Prostate gland (tissue), 2 donors: ENCODE measurements around the gene ST7. TPM values are rescaled to one million over a fixed set of nuclear protein-coding genes. Genes with fewer than 3 reads are reported as not detected.
A peak's percentile ranks its signal among the peaks of the same experiment; 100 is the strongest.

Experiments
- DNase-seq: peaks from one replicate; pipeline ENCODE4 v3.0.0-alpha.2; 2019; ENCODE audit warnings: low spot score
- H3K27ac ChIP-seq, 2 donors: fragments of 200-600 bp; sonication (generic); 2 replicates each; pipeline ENCODE4 v1.5.1; 2017 to 2019
- H3K27me3 ChIP-seq: fragments of 200-600 bp; sonication (generic); replicated peaks from 2 replicates; pipeline ENCODE4 v1.5.1; 2019; ENCODE audit not compliant: insufficient read depth
- H3K36me3 ChIP-seq, 2 donors: fragments of 200-600 bp; sonication (generic); 1 replicate in 1 of 2; 2 replicates in 1 of 2; pipeline versions ENCODE4 v1.5.1 to v1.8.1; 2017 to 2019
- H3K4me1 ChIP-seq: fragments of 200-600 bp; sonication (generic); replicated peaks from 2 replicates; pipeline ENCODE4 v1.5.1; 2019
- H3K4me3 ChIP-seq, 2 donors: fragments of 200-600 bp; sonication (generic); 2 replicates each; pipeline ENCODE4 v1.5.1; 2017 to 2019
- H3K9me3 ChIP-seq: fragments of 200-600 bp; sonication (generic); 2 replicates; pipeline ENCODE4 v1.5.1; 2017
- CTCF ChIP-seq, 4 experiments: fragments of 200-600 bp in 2 of 4; fragments of 450-650 bp in 2 of 4; sonication (generic) in 2 of 4; IDR thresholded peaks; 1 replicate in 3 of 4; 2 replicates in 1 of 4; pipeline ENCODE4 v1.5.1; 2016 to 2019; ENCODE audit warnings: antibody characterized with exemption in 4 of 4, mild to moderate bottlenecking in 2 of 4, moderate library complexity in 2 of 4
- POLR2A ChIP-seq: fragments of 450-650 bp; IDR thresholded peaks from one replicate; pipeline ENCODE4 v1.6.1; 2016; ENCODE audit warnings: antibody characterized with exemption, mild to moderate bottlenecking
- POLR2AphosphoS5 ChIP-seq: sonication (generic); formaldehyde crosslinking; IDR thresholded peaks from one replicate; pipeline ENCODE4 v1.6.1; 2017; ENCODE audit warnings: antibody characterized with exemption
- WGBS: methylation state at CpG from one replicate; pipeline ENCODE4 v1.1.5; 2018; 5-methylcytosine and 5-hydroxymethylcytosine counted together
- intact Hi-C: fragments of 100-400 bp; cut with DNase I; formaldehyde crosslinking; loops from one replicate; pipeline ENCODE4 v1.14.2; 2022
- total RNA-seq, 2 donors: library from RNA; depleted of rRNA; stranded (reverse); fragments of >200 nt; gene quantifications; one replicate each; pipeline ENCODE4 v1.1.0, GENCODE V29; 2016

ST7 gene
- total RNA-seq, 2 donors from 2014 or later, result 18.7 to 27.5 TPM

GRCh38 chr7:117019287-117019686 lies 66.0 kb downstream of the ST7 start:
- no peaks in the 10 kb centered on the region for H3K36me3 ChIP-seq
- H3K27ac ChIP-seq, result no peak overlapping the region
- H3K4me3 ChIP-seq, result no peak overlapping the region
- 85% methylated on average over 2 of the region's 2 CpGs for WGBS
- DNase-seq, result no peak
- H3K9me3 ChIP-seq, result no peaks in the 10 kb centered on the region
- intact Hi-C loops, result no loop called here
- no peaks in the 10 kb centered on the region for H3K27me3 ChIP-seq
- H3K4me1 ChIP-seq, result no peaks in the 10 kb centered on the region
- no peak for TF ChIP-seq POLR2A
- TF ChIP-seq POLR2AphosphoS5, result no peak
- no peak for TF ChIP-seq CTCF (IDR thresholded peaks at IDR 0.05)

DNA sequence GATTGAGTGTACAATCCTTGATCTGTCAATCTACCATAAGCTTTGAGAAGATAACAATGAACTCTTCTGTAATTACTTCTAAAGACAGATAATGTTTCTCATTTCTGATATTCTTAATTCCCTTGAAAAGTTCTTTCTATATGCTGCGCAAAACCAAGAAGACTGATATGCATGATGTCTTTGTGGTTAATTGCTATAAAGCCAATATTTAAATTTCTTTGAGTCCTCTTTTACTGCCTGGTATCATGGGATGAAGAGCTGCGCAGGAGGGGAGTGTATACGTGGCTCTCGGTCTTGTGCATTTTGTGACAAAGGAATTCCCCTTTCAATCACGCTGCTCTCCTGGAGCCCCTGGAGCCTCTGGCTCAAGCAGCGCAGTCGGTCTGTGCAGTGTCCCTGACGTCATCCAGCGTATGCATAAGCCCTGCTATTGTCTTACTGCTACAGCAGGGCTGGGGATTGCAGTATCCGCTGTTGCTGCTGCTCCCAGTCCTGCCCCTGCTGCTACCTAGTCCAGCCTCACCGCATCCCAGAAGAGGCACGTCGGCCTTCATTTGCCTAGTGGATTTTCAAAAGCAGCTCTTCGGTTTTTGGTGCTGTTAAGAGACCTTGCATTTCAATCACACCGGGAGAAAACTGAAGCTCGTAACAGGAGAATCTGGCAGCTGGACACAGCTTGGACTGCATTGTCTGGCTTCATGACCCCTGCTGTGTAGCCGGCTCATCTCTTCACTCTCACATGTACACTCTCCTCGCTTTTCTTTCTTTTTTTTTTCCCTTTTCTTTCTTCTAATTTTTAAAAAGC lies 66.7 kb downstream of the ST7 start:
- peak; percentile 26 for TF ChIP-seq POLR2AphosphoS5
- TF ChIP-seq CTCF (IDR thresholded peaks at IDR 0.05), result no peak
- no peaks in the 10 kb centered on the region for H3K9me3 ChIP-seq
- intact Hi-C loops, result no loop called here
- no peaks in the 10 kb centered on the region for H3K27me3 ChIP-seq
- no peaks in the 10 kb centered on the region for H3K4me1 ChIP-seq
- DNase-seq, result peak; percentile 61
- peak overlapping the region; percentile 12 to 58 for H3K27ac ChIP-seq
- H3K36me3 ChIP-seq, result no peaks in the 10 kb centered on the region
- peak overlapping the region; percentile 16 to 21 for H3K4me3 ChIP-seq
- 14% methylated on average over 18 of the region's 18 CpGs for WGBS

DNA sequence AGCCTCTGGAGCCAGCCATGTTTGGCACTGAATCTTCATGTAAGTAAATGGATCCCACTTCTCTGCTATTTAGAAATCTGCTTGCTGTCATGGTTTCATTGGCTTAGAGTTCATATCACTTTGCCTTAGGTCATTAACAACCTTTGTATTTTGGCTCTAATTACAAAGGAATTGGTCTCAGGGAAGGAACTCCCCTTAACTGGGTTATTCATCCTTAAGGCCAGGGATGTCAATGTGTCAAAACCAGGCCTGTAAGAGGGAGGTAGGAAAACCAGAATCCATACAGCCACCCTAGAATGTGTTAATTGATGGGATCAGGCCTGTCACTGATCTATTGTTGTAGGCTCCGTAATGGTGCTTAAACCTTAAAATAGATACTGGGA lies 67.3 kb downstream of the ST7 start:
- no peaks in the 10 kb centered on the region for H3K36me3 ChIP-seq
- TF ChIP-seq POLR2AphosphoS5 (no peak), POLR2A (no peak), CTCF (IDR thresholded peaks at IDR 0.05) (no peak)
- no peaks in the 10 kb centered on the region for H3K9me3 ChIP-seq
- peak overlapping the region; percentile 16 to 21 for H3K4me3 ChIP-seq
- H3K27ac ChIP-seq, result peak overlapping the region in 1 of 2 donors; percentile 58
- no peaks in the 10 kb centered on the region for H3K27me3 ChIP-seq
- no peak for DNase-seq
- intact Hi-C loops, result no loop called here
- 28% methylated on average over 1 of the region's 1 CpG for WGBS
- H3K4me1 ChIP-seq, result no peaks in the 10 kb centered on the region

DNA sequence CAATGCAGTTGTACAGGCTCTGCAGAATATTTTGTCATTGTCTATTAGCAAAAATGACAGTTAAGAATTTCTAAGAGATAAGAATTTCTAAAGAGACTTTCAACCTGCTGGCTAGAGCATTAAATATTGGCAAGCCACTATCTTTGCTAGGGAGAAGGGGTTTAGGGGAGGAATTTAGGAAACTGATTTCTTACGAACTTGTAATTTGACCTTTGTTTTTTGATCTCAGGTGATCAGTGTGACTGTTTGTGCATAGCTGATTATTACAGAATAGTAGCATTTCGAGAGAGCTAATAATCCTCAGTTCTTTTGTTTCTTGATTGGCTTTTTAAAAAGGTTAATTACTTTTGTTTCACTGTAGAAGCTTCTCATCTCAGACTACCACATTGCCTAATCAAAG lies 68.1 kb downstream of the ST7 start:
- WGBS, result 64% methylated on average over 2 of the region's 2 CpGs
- intact Hi-C loops, result no loop called here
- no peak overlapping the region for H3K4me3 ChIP-seq
- H3K4me1 ChIP-seq, result no peaks in the 10 kb centered on the region
- no peak overlapping the region for H3K27ac ChIP-seq
- H3K36me3 ChIP-seq, result no peaks in the 10 kb centered on the region
- no peak for TF ChIP-seq POLR2A
- TF ChIP-seq POLR2AphosphoS5, result no peak
- no peak for TF ChIP-seq CTCF (IDR thresholded peaks at IDR 0.05)
- no peaks in the 10 kb centered on the region for H3K27me3 ChIP-seq
- DNase-seq, result no peak
- no peaks in the 10 kb centered on the region for H3K9me3 ChIP-seq

DNA sequence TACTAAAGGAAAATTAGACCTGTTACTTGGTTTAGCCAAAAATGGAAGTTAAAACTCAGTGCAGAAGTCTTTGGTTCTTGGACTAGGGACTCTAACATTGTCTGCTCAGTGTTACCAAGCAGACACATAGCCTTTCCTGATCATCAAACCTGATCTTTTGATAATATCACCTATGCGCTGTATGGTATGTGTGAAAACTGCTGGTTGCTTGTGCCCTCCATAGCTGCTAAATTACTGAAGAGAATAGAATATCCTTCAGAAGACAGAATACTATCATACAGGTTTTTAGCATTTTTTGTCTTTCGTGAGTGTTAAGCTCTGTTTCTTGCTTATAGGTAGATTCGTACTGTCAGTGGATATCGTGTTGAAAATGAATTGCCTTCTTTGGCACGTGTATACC lies 68.7 kb downstream of the ST7 start:
- TF ChIP-seq CTCF (IDR thresholded peaks at IDR 0.05) (no peak), POLR2A (no peak), POLR2AphosphoS5 (no peak)
- no peaks in the 10 kb centered on the region for H3K36me3 ChIP-seq
- no peak overlapping the region for H3K4me3 ChIP-seq
- no peak for DNase-seq
- intact Hi-C loops, result no loop called here
- H3K4me1 ChIP-seq, result no peaks in the 10 kb centered on the region
- no peaks in the 10 kb centered on the region for H3K9me3 ChIP-seq
- 79% methylated on average over 5 of the region's 5 CpGs for WGBS
- no peak overlapping the region for H3K27ac ChIP-seq
- no peaks in the 10 kb centered on the region for H3K27me3 ChIP-seq
